Heart left ventricle (tissue), 16 donors: Measurements from ENCODE around the gene ELMO2. TPM values are rescaled to one million over a fixed set of nuclear protein-coding genes. Genes with fewer than 3 reads are reported as not detected.

ENCODE experiments used
- ATAC-seq, 4 donors: fragments of 200-7000 bp; cut with Tn5 transposase; one replicate each; pipeline ENCODE4 v1.9.1; 2020 to 2022; ENCODE audit warnings: moderate library complexity in 4 of 4, mild to moderate bottlenecking in 3 of 4, moderate number of reproducible peaks in 1 of 4
- DNase-seq, 5 donors: peaks; one replicate each; pipeline ENCODE4 v3.0.0-alpha.2; 2020
- H3K27ac ChIP-seq, 12 donors: fragments of 200-600 bp; sonication (generic) in 4 of 12; one replicate each; pipeline versions ENCODE4 v1.5.0 to v1.8.0; 2016 to 2022; ENCODE audit warnings: mild to moderate bottlenecking in 2 of 12
- H3K27me3 ChIP-seq, 9 donors: fragments of 200-600 bp; sonication (generic) in 2 of 9; one replicate each; pipeline versions ENCODE4 v1.5.1 to v1.8.0; 2016 to 2022; ENCODE audit warnings: mild to moderate bottlenecking in 3 of 9
- H3K36me3 ChIP-seq, 9 donors: fragments of 200-600 bp; sonication (generic) in 2 of 9; one replicate each; pipeline versions ENCODE4 v1.5.0 to v1.8.0; 2018 to 2022; ENCODE audit warnings: mild to moderate bottlenecking in 2 of 9
- H3K4me1 ChIP-seq, 12 donors: fragments of 200-600 bp; sonication (generic) in 4 of 12; one replicate each; pipeline versions ENCODE4 v1.5.0 to v1.8.0; 2016 to 2022; ENCODE audit warnings: mild to moderate bottlenecking in 3 of 12
- H3K4me3 ChIP-seq, 12 donors: fragments of 200-600 bp; sonication (generic) in 4 of 12; one replicate each; pipeline versions ENCODE4 v1.5.0 to v1.8.0; 2017 to 2022; ENCODE audit warnings: mild to moderate bottlenecking in 9 of 12, moderate library complexity in 4 of 12
- H3K9me3 ChIP-seq, 12 donors: fragments of 200-600 bp; sonication (generic) in 4 of 12; one replicate each; pipeline versions ENCODE4 v1.5.0 to v1.8.0; 2016 to 2022; ENCODE audit warnings: mild to moderate bottlenecking in 1 of 12
- CTCF ChIP-seq, 12 donors: fragments of 200-600 bp; sonication (generic) in 4 of 12; IDR thresholded peaks; one replicate each; pipeline versions ENCODE4 v1.5.0 to v1.8.0; 2018 to 2022; ENCODE audit warnings: antibody characterized with exemption in 12 of 12, mild to moderate bottlenecking in 5 of 12
- POLR2A ChIP-seq, 2 donors: fragments of 450-650 bp; IDR thresholded peaks; one replicate each; pipeline ENCODE4 v1.6.1; 2017; ENCODE audit warnings: antibody characterized with exemption in 2 of 2, mild to moderate bottlenecking in 2 of 2, moderate library complexity in 2 of 2
- WGBS, 4 donors: extraction: QIAGEN DNeasy Blood & Tissue Kit in 2 of 4; methylation state at CpG; one replicate each; pipeline versions ENCODE4 v1.1.5 to v1.1.7; 2013 to 2018; 5-methylcytosine and 5-hydroxymethylcytosine counted together
- intact Hi-C, 10 donors: fragments of 100-400 bp; cut with DNase I; formaldehyde crosslinking; loops; one replicate each; pipeline versions ENCODE4 v1.11.1 to v1.14.2; 2022
- polyA plus RNA-seq, 2 donors: library from polyadenylated mRNA; stranded (reverse); fragments of 200-250 nt; gene quantifications; one replicate each; pipeline ENCODE4 v1.2.3, GENCODE V29; 2013
- total RNA-seq, 9 donors: library from RNA; depleted of rRNA in 2 of 9; stranded (reverse); fragments of >200 nt in 2 of 9; fragmentation: NEBNext Ultra II Directional in 3 of 9; extraction: Animal tissue kit (Norgen Biotek cat#: 25700) in 3 of 9; gene quantifications; one replicate each; pipeline versions ENCODE4 v1.1.0 to v1.2.4, GENCODE V29; 2016 to 2023
- donor health status: ischemic (EF 13 %, LVEDD 7.1; RV severe dilation, severe dysfunction).
- donor health status: healthy with polysubstance abuse.
- donor health status: DM: no; HTN: yes; CAD: no.
- donor health status: DM: no; HTN: no; CAD: no.
- donor health status: ischemic (EF 25% LVEDD 6.9; RV normal size, moderate dysfunction).
- donor health status: ischemic (EF 25% LVEDD 5.7; RV mildly dilated, moderate dysfunction).
- donor health status: healthy.
- donor health status: DM: yes; HTN: yes; CAD: no.
- donor health status: ischemic (EF 35%, LVEDD 5.7; RV mildly dilated, moderate dysfunction).
- donor health status: nonischemic (EF 11% LVEDD 7.7; RV severe dilation, severe dysfunction).
- donor health status: DM: yes; HTN: yes; CAD: no.
- donor health status: PGD.
- donor health status: ischemic (EF 29% LVEDD 5.4; RV normal size, mild dysfunction).
- donor health status: nonischemic (EF 23%, LVEDD 6.1; RV moderate dilation, normal function).

ELMO2 gene
- total and polyA plus RNA-seq, 11 donors, result 14.6 to 57.5 (median 33.6) TPM

GRCh38 chr20:46398963-46399362 is 7.5 kb downstream of the ELMO2 start:
- no peak for ATAC-seq
- peaks cover 20 to 98% (median 58%) of the 10 kb centered on the region in 12 donors for H3K4me1 ChIP-seq
- TF ChIP-seq POLR2A (IDR thresholded peaks at IDR 0.05), result no peak
- TF ChIP-seq CTCF (IDR thresholded peaks at IDR 0.05), result no peak

GRCh38 chr20:46396052-46396740 is 10.2 kb downstream of the ELMO2 start:
- H3K27me3 ChIP-seq, result no peaks in the 10 kb centered on the region
- H3K4me1 ChIP-seq, result peaks cover 11 to 70% (median 37%) of the 10 kb centered on the region in 12 donors
- no peak for DNase-seq
- no peak overlapping the region for H3K4me3 ChIP-seq
- no peak for ATAC-seq
- TF ChIP-seq CTCF (IDR thresholded peaks at IDR 0.05) (no peak), POLR2A (IDR thresholded peaks at IDR 0.05) (no peak)
- WGBS, 4 donors, result 71 to 75% (median 73%) methylated on average over 7 of the region's 7 CpGs
- intact Hi-C loops, result no loop called here
- H3K27ac ChIP-seq, result peak overlapping the region in 1 of 12 donors; percentile 44
- no peaks in the 10 kb centered on the region for H3K9me3 ChIP-seq
- peaks cover 0 to 65% (median 59%) of the 10 kb centered on the region in 9 donors for H3K36me3 ChIP-seq

More at GRCh38 chr20:46398963-46399362, 7.5 kb downstream of the ELMO2 start:
- Histone ChIP-seq H3K4me3 (no peak overlapping the region), H3K9me3 (no peaks in the 10 kb centered on the region), H3K36me3 (peaks cover 0 to 38% (median 31%) of the 10 kb centered on the region in 9 donors), H3K27ac (peak overlapping the region in 8 of 12 donors; percentile 9 to 91 (median 76)), H3K27me3 (no peaks in the 10 kb centered on the region)
- 81 to 94% (median 88%) methylated on average over 3 of the region's 3 CpGs for WGBS, 4 donors
- intact Hi-C loops, result no loop called here
- no peak for DNase-seq

GRCh38 chr20:46394872-46395760 is 11.3 kb downstream of the ELMO2 start:
- Histone ChIP-seq H3K4me1 (peaks cover 6 to 59% (median 26%) of the 10 kb centered on the region in 12 donors), H3K27me3 (no peaks in the 10 kb centered on the region), H3K36me3 (peaks cover 0 to 76% (median 70%) of the 10 kb centered on the region in 9 donors), H3K9me3 (no peaks in the 10 kb centered on the region), H3K4me3 (no peak overlapping the region), H3K27ac (peak overlapping the region in 1 of 12 donors; percentile 15)
- intact Hi-C loops, result no loop called here
- DNase-seq (no peak), ATAC-seq (peak in 1 of 4 donors; percentile 20)
- 56 to 60% (median 59%) methylated on average over 11 of the region's 11 CpGs for WGBS, 4 donors
- TF ChIP-seq POLR2A (IDR thresholded peaks at IDR 0.05), result no peak
- no peak for TF ChIP-seq CTCF (IDR thresholded peaks at IDR 0.05)

- H3K4me3 ChIP-seq, result no peak overlapping the region
- no peak overlapping the region for H3K27ac ChIP-seq
- no peaks in the 10 kb centered on the region for H3K27me3 ChIP-seq
- no peak for DNase-seq
- WGBS, 4 donors, result 71 to 84% (median 82%) methylated on average over 6 of the region's 6 CpGs
- TF ChIP-seq POLR2A (IDR thresholded peaks at IDR 0.05) (no peak), CTCF (IDR thresholded peaks at IDR 0.05) (no peak)
- peaks cover 0 to 88% (median 81%) of the 10 kb centered on the region in 9 donors for H3K36me3 ChIP-seq
- peaks cover 0 to 48% (median 14%) of the 10 kb centered on the region in 12 donors for H3K4me1 ChIP-seq
- ATAC-seq, result no peak
- intact Hi-C loops, result no loop called here
- no peaks in the 10 kb centered on the region for H3K9me3 ChIP-seq
Observed at GRCh38 chr20:46393967-46394366, 12.4 kb downstream of the ELMO2 start.
